ENCODE results near the gene TMEM30A. TPM values are rescaled to one million over a fixed set of nuclear protein-coding genes. Genes with fewer than 3 reads are reported as not detected.

Gene TMEM30A
- total RNA-seq, 1 donor from 2014 or later = 40.0 TPM

- intact Hi-C loops (cut with DNase I) = no loop called here
- ATAC-seq (ENCODE audit: poor library complexity) (no peak), DNase-seq (no peak)
Observed at GRCh38 chr6:75272145-75272840, 12.3 kb downstream of the TMEM30A start.

- DNase-seq (no peak), ATAC-seq (ENCODE audit: poor library complexity) (no peak)
- intact Hi-C loops (cut with DNase I) = loop anchor here (5.0 kb wide), 1 partner anchor 258 kb away; no protein-coding TSS in a partner anchor
Observed at GRCh38 chr6:75268988-75269354, 15.6 kb downstream of the TMEM30A start.

- ATAC-seq (ENCODE audit: poor library complexity) (no peak), DNase-seq (no peak)
- intact Hi-C loops (cut with DNase I) = loop anchor here (5.0 kb wide), 1 partner anchor 259 kb away; no protein-coding TSS in a partner anchor
Observed at GRCh38 chr6:75268121-75268987, 16.2 kb downstream of the TMEM30A start.

DNA sequence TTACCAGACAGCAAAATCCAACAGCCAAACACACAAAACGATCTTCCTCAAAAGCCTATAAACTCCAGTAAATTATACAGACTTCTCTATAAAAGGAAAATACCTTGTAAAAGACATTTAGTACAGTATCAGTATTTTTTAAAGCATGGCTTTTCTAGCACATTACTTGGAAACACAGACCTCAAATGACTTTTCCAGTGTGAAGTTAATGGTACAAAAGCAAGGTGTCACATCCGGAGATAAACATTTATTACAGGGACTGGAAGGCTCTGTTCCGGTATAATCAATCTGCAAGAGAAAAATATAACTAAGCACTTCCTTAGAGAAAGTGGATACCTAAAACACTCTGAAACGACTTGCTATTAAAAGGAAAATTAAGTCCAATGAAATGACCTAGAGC lies 17.1 kb downstream of the TMEM30A start:
- ATAC-seq (ENCODE audit: poor library complexity) (peak; percentile 29), DNase-seq (no peak)
- intact Hi-C loops (cut with DNase I) = loop anchor here (5.0 kb wide), 1 partner anchor 260 kb away; no protein-coding TSS in a partner anchor

- intact Hi-C loops (cut with DNase I) = loop anchor here (5.0 kb wide), 1 partner anchor 260 kb away; no protein-coding TSS in a partner anchor
- peak; percentile 80 for ATAC-seq (ENCODE audit: poor library complexity)
Observed at GRCh38 chr6:75266716-75267291, 17.8 kb downstream of the TMEM30A start.

DNA sequence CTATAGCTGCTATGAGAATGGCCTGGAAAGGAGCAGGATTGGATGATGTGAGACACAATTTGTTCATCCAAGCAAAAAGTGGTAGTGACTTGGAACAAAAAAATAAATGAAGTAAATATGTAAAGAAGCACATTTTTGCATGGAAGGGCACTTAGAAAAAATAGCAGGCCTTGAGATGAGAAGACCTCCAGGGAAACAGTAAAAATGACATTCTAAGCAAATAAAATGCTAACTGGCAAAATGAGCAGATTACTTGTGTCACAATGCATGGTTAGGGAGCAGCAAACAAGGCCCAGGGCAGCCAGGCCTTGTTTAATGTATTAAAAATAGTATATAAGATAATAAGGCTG lies 21.2 kb downstream of the TMEM30A start:
- DNase-seq (no peak), ATAC-seq (ENCODE audit: poor library complexity) (no peak)
- intact Hi-C loops (cut with DNase I) = no loop called here

More at GRCh38 chr6:75266716-75267291, 17.8 kb downstream of the TMEM30A start:
- DNase-seq = no peak

- ATAC-seq (ENCODE audit: poor library complexity) (no peak), DNase-seq (no peak)
- intact Hi-C loops (cut with DNase I) = no loop called here
Observed at GRCh38 chr6:75262716-75263400, 21.7 kb downstream of the TMEM30A start.

- intact Hi-C loops (cut with DNase I) = no loop called here
Observed at GRCh38 chr6:75261299-75261698, 23.3 kb downstream of the TMEM30A start.

DNA sequence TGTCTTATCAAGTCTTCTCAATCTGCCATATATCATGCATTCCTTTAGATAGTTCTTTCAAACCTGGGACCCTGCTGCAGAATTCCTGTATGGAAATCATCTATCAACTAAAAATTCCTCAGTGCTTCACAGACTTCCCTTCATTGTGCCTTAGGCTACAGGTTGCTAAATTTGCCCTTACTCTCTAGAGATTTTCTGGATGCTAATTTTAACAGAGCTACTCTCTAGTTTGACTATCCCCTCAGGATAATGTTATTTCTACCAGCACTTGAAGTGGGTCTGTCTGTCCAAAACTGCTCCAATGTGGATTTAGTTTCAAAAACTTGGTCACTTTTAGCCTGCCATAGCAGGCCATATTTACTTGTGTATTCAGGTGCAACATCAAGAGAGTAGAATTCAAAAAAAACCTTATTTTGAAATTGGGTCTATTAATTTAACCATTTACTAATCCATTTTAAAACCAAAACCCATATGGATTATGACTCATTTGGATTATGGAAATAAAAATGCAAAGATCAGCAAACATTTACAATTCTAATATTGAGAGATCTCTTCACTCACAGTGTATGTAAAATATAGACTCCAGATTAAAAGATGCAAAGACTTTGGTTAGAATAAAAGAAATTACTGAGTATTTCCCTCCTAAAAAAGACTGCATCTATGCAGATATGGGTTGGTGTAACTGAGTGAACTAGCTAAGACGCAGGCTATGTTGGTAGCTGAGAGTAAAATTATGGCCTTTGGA lies 27.1 kb downstream of the TMEM30A start:
- intact Hi-C loops (cut with DNase I) = no loop called here
- no peak for ATAC-seq (ENCODE audit: poor library complexity)
- no peak for DNase-seq

More at GRCh38 chr6:75261299-75261698, 23.3 kb downstream of the TMEM30A start:
- ATAC-seq (ENCODE audit: poor library complexity) (no peak), DNase-seq (no peak)

GRCh38 chr6:75250552-75250951 lies 34.0 kb downstream of the TMEM30A start:
- ATAC-seq (ENCODE audit: poor library complexity) (no peak), DNase-seq (no peak)
- intact Hi-C loops (cut with DNase I) = no loop called here

DNA sequence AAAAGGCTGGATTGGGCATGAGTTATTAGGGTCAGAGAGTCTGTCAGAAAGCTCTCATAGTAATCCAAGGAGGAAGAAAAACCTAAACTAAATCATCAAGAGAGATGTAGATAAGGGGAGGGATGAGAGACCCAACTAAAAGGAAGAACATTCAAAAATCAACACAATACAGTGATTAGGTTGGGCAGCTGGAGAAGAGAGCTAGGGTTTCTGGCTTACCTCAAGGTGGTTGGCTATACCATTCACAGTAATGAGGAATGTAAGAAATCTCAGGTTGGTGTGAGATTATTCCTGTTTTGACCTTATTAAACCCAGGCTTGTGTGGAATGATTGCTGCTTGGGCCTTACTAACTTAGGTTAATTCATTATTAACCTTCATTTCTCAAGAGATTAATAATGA lies 34.8 kb downstream of the TMEM30A start:
- no peak for ATAC-seq (ENCODE audit: poor library complexity)
- intact Hi-C loops (cut with DNase I) = no loop called here
- no peak for DNase-seq

DNA sequence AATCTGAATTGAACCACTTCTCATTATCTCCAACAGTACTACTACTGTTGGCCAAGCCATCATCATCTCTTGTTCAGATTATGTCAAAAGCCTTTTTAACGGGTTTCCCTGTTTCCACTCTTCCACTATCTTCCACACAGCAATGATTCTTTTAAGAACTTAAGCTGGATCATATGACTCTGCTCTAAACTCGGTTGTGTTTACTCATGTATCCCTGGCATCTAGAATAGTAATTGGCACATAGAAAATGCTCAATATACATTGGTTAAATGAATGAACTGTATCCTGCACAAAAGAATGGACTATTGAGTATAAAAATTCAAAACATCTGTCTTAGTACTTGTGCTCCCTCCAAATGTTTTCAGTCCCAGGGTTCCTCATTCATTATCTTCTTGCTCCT lies 38.2 kb downstream of the TMEM30A start:
- DNase-seq = no peak
- intact Hi-C loops (cut with DNase I) = no loop called here
- ATAC-seq (ENCODE audit: poor library complexity) = no peak

DNA sequence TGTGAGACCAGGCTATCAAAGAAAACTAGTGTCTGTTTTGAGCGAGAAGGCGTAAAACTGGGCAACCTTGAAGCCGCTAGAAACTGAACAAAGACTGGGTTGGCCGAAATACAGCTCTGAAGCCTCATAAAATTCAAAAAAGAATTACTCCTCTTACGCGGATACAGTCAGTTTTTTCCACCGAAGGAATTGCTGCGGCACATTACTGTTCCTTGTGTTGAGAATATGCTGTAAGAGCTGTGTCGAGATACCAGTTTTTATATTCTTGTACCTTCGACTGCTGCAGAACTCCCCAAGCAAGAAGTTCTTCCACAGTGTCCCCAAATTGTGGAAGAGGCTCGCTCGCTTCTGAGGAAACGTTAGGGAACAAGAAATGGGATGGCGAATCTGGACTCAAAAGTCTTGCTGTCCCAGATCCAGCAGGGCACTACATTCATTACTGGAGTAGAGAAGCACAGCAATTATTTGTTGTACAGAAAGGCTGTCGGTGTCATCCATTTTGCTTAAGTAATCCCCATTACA lies 40.5 kb downstream of the TMEM30A start:
- ATAC-seq (ENCODE audit: poor library complexity) (peak; percentile 24), DNase-seq (no peak)
- intact Hi-C loops (cut with DNase I) = no loop called here

DNA sequence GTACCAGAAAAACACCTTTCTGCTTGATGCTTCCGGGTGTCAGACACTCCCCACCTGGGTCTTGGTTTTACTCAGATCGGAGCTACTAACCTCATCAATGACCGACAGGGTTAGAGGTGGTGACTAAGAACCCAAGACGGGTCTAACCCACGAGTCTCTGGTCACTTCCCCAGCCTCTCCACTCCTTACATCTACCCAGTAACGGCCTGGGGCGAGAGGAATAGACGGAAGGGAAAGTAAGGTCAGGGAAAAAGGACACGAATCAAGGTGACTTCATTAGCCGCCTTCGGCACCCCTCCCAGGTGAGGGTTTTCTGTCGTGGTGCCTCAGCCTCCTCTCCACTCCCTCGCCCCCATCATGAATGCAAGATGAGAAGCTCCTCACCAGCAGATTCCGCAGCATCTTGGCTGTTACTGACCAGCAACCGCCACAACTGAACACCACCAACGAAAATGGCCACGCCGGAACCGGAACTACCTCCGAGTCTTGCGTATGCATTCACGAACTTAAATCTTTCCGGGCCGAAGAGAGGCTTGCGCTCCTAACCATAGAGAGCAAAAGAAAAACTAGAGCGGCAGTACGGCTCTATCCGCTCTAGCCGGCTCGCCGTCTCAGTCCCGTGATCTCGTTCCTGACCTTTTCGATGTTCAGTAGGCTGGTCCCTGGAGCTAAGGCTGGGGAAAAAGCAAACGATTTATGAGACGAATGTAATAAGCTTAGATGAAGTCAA lies 41.1 kb downstream of the TMEM30A start, which contains the start of gene COX7A2:
TSS of gene COX7A2 (minus strand) at position 469 of the 730 bp plus-strand sequence. CDS start at position 402, 67 bp downstream.
- intact Hi-C loops (cut with DNase I) = no loop called here
- DNase-seq (peak; percentile 92), ATAC-seq (ENCODE audit: poor library complexity) (peak; percentile 98)

GRCh38 chr6:75236630-75237029 lies 48.0 kb downstream of the TMEM30A start:
- no peak for ATAC-seq (ENCODE audit: poor library complexity)

GRCh38 chr6:75235271-75235670 lies 49.3 kb downstream of the TMEM30A start:
- no peak for DNase-seq
- intact Hi-C loops (cut with DNase I) = no loop called here
- ATAC-seq (ENCODE audit: poor library complexity) = no peak

More at GRCh38 chr6:75236630-75237029, 48.0 kb downstream of the TMEM30A start:
- intact Hi-C loops (cut with DNase I) = no loop called here
- DNase-seq = no peak

DNA sequence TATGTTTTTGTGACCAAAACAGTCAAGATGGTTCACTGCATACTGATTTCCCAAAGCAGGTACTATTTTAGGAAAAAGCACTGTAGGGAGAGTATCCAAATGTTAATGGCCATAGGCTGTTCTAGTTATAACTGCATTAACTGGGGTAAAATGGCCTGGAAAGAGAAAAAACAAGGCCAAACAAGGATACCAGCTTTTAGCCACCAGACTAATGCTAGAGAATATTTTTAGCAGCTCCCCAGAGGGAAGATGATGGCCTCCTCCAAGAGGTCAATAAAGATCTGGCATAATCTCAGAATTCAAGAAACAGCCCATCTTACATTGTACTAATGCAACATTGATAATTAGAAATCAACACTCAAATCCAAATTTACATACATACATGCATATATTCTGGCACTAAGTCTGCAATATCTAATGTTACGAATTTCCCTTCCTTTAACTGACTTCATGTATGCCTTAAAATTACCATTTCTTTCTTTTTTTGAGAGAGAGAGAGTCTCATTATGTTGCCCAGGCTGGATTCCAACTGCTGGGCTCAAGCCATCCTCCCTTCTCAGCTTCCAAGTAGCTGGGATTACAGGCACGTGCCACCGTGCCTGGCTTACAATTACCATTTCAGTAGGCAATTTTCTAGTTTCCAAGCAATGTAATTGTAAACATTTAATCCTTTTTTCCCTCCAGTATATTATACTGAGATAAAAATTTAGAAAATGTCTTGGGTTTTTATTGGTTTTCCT lies 50.3 kb downstream of the TMEM30A start:
- peak; percentile 45 for DNase-seq
- intact Hi-C loops (cut with DNase I) = no loop called here
- no peak for ATAC-seq (ENCODE audit: poor library complexity)
